Stimulated activated CD8-positive, alpha-beta memory T cell treated with anti-CD3 and anti-CD28 coated beads, Interleukin-7, amount 100 ng/mL, for 4 hours (primary cell): Measurements from ENCODE around the gene TLL2.

ENCODE experiments used
- DNase-seq, 2 donors: peaks; one replicate each; pipeline ENCODE4 v3.0.0-alpha.2; 2020; ENCODE audit warnings: low read depth in 2 of 2

Gene TLL2

GRCh38 chr10:96507044-96507443 is 6.7 kb downstream of the TLL2 start:
- no peak for DNase-seq

DNA sequence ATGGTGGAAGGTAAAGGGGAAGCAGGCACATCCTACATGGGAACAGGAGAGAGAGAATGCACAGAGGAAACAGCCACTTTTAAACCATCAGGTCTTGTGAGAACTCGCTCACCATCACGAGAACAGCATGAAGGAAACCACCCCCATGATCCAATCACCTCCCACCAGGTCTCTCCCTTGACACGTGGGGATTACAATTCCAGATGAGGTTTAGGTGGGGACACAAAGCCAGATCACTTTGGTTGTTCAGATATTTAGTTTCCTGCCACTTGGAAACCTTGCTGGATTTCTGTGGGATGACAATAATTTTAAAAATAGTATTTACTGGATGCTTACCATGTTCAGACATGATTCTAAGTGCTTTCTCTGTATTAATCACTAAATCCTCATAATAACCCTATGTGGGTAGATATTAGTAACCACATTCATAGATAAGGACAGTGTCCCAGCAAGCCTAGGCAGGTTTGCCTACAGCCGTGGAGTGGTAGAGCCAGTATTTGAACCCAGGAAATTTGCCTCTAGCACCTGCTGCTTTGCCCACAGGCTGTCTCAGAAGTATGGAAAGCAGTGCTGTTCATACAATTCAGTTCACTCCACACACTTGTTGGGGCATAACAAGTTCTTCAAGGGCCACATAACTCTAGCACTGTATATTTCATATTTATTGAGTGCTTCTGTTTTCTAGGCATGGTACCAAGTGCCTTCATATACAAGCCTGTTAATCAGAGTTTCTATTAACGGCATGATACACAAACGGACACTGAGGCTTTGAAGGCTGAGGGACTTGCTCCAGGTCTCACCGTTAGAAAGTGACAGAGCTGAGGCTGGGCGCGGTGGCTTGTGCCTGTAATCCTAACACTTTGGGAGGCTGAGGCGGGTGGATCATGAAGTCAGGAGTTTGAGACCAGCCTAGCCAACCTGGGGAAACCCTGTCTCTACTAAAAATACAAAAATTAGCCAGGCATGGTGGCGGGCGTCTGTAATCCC is 8.3 kb downstream of the TLL2 start:
- DNase-seq: no peak

DNA sequence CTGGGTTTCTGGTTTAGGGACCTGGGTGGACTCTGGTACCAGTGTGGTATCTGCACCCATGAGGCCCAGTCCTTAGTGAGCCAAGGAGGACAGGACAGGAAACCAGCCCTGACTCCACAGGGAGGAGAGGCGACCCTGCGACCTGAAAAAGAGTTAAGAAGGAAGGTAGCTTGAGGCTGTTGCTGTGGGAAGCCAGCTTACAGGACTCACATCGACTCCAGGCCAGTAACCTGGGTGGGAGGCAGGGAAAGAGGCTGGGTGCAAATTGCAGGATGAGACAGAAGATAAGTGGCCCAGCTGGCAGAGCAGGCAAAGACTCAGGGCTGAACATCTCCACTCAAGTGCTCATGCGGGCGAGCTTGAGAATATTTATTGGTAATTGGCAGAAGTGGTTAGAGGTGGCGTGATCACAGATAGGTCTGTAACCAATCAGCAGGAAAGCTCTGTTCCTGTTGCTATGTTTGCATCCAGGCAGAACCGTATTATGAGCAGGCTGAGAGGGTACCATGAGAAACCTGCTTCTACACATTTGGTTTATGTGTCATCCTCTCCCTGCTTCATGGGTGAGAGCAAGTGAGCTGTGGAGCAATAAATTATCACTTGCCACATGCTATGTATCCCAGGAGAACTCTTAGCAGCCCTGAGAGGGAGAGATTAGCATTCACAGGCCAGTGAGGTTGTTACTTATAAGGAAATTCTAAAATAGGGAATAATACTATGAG is 11.0 kb downstream of the TLL2 start:
- DNase-seq: no peak

DNA sequence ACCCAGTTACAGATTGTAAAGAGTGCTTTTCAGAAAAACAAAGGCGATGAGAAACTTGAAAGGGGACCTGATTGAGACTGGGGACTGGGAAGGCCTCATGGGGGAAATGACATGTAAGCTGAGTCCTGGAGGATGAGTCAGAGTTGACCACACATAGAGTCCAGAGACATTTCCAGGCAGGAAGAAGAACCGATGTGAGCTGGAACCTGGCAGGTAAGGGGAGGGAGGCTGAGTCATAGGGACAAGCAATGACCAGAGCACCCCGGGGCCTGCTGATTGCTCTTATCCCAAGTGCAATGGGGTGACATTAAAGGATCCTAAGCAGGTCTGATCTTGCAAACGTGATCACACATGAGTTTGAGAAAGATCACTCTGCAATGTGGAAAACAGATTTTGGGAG is 11.7 kb downstream of the TLL2 start:
- DNase-seq: no peak

DNA sequence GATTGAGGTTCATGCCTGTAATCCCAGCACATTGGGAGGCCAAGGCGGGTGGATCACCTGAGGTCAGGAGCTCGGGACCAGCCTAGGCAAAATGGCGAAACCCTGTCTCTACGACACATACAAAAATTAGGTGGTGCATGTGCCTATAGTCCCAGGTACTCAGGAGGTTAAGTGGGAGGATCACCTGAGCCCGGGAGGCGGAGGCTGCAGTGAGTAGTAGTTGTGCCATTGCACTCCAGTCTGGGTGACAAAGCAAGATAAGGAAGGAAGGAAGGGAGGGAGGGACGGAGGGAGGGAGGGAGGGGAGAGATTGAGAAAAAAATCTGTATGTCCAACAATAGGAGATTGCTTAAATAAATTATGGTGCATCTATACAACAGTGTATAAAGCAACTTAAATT is 13.2 kb downstream of the TLL2 start:
- no peak for DNase-seq

GRCh38 chr10:96500050-96500449 is 13.7 kb downstream of the TLL2 start:
- DNase-seq: no peak

DNA sequence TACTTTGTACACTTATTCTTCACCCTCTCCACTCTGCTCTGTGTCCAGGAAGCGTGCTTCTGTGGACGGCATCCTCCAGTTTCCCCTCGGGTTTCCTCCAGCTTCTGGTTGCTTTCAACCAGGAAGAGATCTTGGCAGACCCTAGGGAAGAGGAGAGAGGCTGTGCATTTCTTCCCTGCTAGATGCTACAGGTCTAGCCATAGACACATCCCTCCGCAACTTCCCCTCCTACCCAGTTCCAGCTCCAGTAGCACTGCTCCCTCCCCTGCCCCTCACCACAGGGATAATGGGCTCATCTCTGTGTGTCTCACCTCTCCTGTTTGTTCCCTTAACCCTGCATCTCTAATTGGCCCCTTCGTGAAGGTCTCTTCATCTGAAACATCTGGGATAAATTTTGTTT is 16.3 kb downstream of the TLL2 start:
- no peak for DNase-seq

GRCh38 chr10:96496281-96496925 is 17.3 kb downstream of the TLL2 start:
- no peak for DNase-seq

DNA sequence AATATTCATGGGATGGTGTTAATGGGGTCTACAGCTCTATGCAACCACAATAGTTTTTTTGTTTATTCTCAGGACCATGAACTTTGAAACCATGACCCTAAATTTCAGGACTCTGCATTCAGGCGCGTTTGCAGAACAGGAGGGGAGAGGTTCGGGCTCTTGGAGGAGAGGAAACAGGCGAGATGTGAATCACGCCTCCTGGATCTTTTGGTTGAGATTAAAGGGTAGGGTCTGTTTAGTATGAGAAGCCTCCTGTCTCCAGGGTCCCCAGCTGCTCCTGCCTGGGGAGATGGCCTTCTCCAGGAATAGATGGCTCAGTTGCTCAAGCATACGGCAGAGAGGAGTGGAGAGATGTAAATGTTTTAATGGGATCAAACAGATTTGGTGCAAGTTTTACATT is 18.2 kb downstream of the TLL2 start:
- DNase-seq: no peak

DNA sequence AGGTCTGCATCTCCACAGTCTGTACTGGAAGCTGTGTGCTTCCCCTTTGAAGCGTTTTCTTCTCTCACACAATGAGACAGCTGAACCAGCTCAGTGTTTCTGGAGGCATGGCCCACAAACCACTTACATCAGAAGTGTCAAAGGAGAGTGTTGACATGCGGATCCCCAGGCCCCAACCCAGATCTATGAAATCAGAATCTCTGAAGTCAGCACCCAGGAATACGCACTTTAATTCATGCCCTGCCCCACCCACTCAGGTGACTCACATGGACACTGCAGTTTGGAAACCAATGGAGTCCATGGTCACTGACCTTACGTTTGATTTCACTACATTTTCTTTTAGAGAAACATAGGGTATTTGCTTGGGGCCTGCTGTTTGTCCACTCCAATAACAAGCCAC is 19.0 kb downstream of the TLL2 start:
- DNase-seq: no peak

GRCh38 chr10:96493871-96494525 is 19.7 kb downstream of the TLL2 start:
- no peak for DNase-seq

GRCh38 chr10:96493254-96493653 is 20.5 kb downstream of the TLL2 start:
- no peak for DNase-seq

DNA sequence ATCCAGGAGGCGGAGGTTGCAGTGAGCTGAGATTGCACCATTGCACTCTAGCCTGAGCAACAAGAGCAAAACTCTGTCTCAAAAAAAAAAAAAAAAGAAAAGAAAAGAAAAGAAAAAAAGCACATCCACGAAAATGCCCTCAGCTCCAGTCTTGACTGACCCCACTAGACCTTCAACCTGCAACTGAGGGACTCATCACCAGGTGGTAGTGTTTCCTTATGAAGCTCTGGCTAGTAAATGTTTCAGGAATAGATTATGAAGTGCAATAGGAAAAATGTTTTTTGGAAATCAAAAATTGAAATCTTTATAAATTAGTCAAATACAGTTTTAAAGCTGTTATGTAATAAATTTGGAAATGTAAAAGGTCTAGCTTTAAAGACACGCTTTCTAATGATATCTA is 22.4 kb downstream of the TLL2 start:
- DNase-seq: no peak

- DNase-seq: no peak
Measured at GRCh38 chr10:96488161-96488935, 25.4 kb downstream of the TLL2 start.

GRCh38 chr10:96482815-96483588 is 30.7 kb downstream of the TLL2 start:
- DNase-seq: no peak

GRCh38 chr10:96478355-96478754 is 35.4 kb downstream of the TLL2 start:
- no peak for DNase-seq

DNA sequence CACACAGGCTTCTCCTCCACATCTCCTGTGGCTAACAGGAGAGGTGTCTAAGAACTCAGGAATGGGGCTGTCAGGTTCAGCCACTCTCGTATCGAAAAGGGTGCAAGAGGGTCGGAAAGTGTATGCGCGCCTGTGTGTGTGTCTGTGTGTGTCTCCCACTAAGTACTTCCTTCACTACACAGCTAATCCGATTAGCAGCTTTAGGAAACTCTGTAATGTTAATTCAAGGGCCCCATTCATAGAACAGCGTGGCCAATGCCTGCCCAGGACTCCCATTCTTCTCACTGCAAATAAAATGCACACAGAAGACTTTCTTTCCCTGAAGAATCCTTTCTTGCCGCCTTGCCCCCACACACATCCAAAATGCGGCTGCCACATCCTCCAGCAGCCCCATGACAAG is 39.9 kb downstream of the TLL2 start:
- DNase-seq: no peak

GRCh38 chr10:96470116-96470743 is 43.5 kb downstream of the TLL2 start:
- no peak for DNase-seq

DNA sequence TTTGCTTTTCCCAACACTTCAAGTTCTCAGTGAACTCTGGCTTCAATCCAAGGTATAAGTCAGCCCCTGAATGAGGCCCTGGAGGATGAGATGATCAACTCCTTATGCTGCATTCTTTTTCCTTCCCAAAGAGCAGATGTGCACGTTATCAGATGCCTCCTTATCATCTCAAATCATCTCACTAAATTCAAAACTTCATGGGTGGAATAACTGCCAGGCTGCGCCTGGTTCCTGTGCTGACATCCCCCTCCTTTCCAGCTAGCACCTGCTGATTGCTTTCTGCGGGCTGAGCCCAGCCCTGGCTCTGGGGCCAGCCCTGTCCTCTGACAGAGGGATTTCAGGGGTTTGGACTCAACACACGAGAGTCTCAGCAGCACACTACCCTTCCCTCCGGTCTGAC is 44.9 kb downstream of the TLL2 start:
- DNase-seq: no peak

GRCh38 chr10:96465599-96465998 is 48.1 kb downstream of the TLL2 start:
- DNase-seq: no peak
